ENCODE measurements around the gene EEF1E1. TPM values are rescaled to one million over a fixed set of nuclear protein-coding genes. Genes with fewer than 3 reads are reported as not detected.

EEF1E1 gene
- total RNA-seq, 1 experiment from 2014 or later, result 147 TPM

DNA sequence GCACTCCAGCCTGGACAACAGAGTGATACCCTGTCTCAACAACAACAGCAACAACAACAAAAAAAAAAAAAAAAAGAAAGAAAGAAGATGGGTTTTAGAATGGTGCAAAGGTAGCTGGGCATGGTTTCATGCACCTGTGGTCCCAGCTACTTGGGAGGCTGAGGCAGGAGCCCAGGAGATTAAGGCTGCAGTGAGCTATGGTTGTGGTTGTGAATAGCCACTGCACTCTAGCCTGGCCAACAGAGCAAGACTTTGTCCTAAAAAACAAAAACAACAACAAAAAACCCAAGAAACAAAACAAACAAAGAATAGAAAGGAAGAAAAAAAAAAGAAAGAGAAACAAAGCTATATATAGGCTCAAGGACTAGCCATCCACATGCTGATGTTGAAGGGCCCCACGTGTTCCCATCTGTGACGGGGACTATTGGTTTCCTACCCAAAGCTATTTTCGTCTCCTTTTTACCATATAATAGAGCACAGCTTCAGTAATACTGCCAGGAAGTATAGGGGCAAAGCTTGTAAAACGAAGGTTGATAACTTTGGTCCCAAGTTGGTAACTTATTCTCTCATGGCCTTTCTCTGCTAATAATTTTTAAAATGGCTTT, 7.9 kb upstream of the EEF1E1 start:
- intact Hi-C loops (cut with micrococcal nuclease; ENCODE audit: unreplicated experiment), result no loop called here
- Histone ChIP-seq H3K4me1 (ENCODE audit: insufficient read depth, low read length, poor library complexity, severe bottlenecking) (no peaks in the 10 kb centered on the region), H3K27me3 (replicated peaks; ENCODE audit: insufficient read depth, low read depth, low read length, poor library complexity) (no peaks in the 10 kb centered on the region), H3K4me3 (ENCODE audit: low read depth, low read length, poor library complexity, severe bottlenecking) (no peak overlapping the region), H3K9me3 (ENCODE audit: low read depth, low read length, poor library complexity, severe bottlenecking) (no peaks in the 10 kb centered on the region), H3K27ac (ENCODE audit: low read depth, low read length, poor library complexity, severe bottlenecking) (no peak overlapping the region), H3K36me3 (ENCODE audit: insufficient read depth, low read length, poor library complexity, severe bottlenecking) (no peaks in the 10 kb centered on the region)
- ChIA-PET POLR2A (ENCODE audit: low non-redundant PET) (no interaction called here), CTCF (no interaction called here)
- TF ChIP-seq CTCF (conservative IDR thresholded peaks at IDR 0.05; ENCODE audit: low read depth, low read length) (no peak), EZH2 (IDR thresholded peaks at IDR 0.05; ENCODE audit: borderline replicate concordance, low read depth, low read length, poor library complexity, severe bottlenecking) (no peak)
- DNase-seq (ENCODE audit: low spot score), result no peak
- no TSS peak for BruUV-seq (replicated peaks)

GRCh38 chr6:8108759-8109539, 6.6 kb upstream of the EEF1E1 start:
- Histone ChIP-seq H3K9me3 (ENCODE audit: low read depth, low read length, poor library complexity, severe bottlenecking) (no peaks in the 10 kb centered on the region), H3K36me3 (ENCODE audit: insufficient read depth, low read length, poor library complexity, severe bottlenecking) (no peaks in the 10 kb centered on the region), H3K4me3 (ENCODE audit: low read depth, low read length, poor library complexity, severe bottlenecking) (no peak overlapping the region), H3K27ac (ENCODE audit: low read depth, low read length, poor library complexity, severe bottlenecking) (no peak overlapping the region), H3K27me3 (replicated peaks; ENCODE audit: insufficient read depth, low read depth, low read length, poor library complexity) (no peaks in the 10 kb centered on the region), H3K4me1 (ENCODE audit: insufficient read depth, low read length, poor library complexity, severe bottlenecking) (no peaks in the 10 kb centered on the region)
- DNase-seq (ENCODE audit: low spot score), result no peak
- CTCF ChIA-PET, result no interaction called here
- intact Hi-C loops (cut with micrococcal nuclease; ENCODE audit: unreplicated experiment), result no loop called here
- BruUV-seq (replicated peaks), result no TSS peak
- POLR2A ChIA-PET (ENCODE audit: low non-redundant PET), result no interaction called here
- TF ChIP-seq EZH2 (IDR thresholded peaks at IDR 0.05; ENCODE audit: borderline replicate concordance, low read depth, low read length, poor library complexity, severe bottlenecking) (no peak), CTCF (conservative IDR thresholded peaks at IDR 0.05; ENCODE audit: low read depth, low read length) (no peak)

DNA sequence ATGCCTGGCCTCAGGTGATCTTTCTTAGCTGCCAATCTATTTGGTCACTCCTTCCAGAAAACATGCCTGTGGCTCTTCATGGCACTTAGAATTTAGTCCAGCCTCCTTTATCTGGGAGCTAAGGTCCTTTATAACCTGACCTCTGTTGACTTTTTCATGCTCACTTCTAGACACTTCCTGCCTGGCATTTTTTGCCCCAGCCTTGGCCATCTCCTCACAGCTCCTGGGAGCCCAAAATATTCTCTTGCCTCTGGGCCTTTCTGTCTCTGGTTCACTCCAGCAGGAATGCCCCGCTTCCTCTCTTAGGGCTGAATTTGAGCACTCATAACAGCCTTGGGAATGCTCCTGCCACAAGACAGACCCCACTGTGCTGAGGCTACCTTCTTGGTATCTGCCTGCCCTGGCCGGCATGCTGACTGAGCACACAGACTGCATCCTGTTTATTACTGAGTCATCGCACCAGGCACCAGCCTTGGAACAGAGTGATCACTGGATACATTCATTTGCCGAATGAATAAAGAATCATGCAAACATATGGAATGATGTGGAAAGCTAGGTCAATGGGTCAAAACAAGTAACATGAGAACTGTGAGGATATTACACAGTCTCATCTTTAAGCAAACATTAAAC, 5.8 kb upstream of the EEF1E1 start:
- DNase-seq (ENCODE audit: low spot score), result peak; percentile 40
- Histone ChIP-seq H3K36me3 (ENCODE audit: insufficient read depth, low read length, poor library complexity, severe bottlenecking) (no peaks in the 10 kb centered on the region), H3K27ac (ENCODE audit: low read depth, low read length, poor library complexity, severe bottlenecking) (no peak overlapping the region), H3K9me3 (ENCODE audit: low read depth, low read length, poor library complexity, severe bottlenecking) (no peaks in the 10 kb centered on the region), H3K27me3 (replicated peaks; ENCODE audit: insufficient read depth, low read depth, low read length, poor library complexity) (no peaks in the 10 kb centered on the region), H3K4me3 (ENCODE audit: low read depth, low read length, poor library complexity, severe bottlenecking) (no peak overlapping the region), H3K4me1 (ENCODE audit: insufficient read depth, low read length, poor library complexity, severe bottlenecking) (no peaks in the 10 kb centered on the region)
- BruUV-seq (replicated peaks), result no TSS peak
- ChIA-PET CTCF (no interaction called here), POLR2A (ENCODE audit: low non-redundant PET) (no interaction called here)
- intact Hi-C loops (cut with micrococcal nuclease; ENCODE audit: unreplicated experiment), result no loop called here
- no peak for TF ChIP-seq CTCF (conservative IDR thresholded peaks at IDR 0.05; ENCODE audit: low read depth, low read length)
- no peak for TF ChIP-seq EZH2 (IDR thresholded peaks at IDR 0.05; ENCODE audit: borderline replicate concordance, low read depth, low read length, poor library complexity, severe bottlenecking)
